ENCODE results near the gene HAPLN1.

The HAPLN1 gene

GRCh38 chr5:83641946-83642345, 78.7 kb downstream of the HAPLN1 start:
- DNase-seq = no peak

GRCh38 chr5:83639911-83640310, 80.7 kb downstream of the HAPLN1 start:
- no peak for DNase-seq

GRCh38 chr5:83636156-83636555, 84.5 kb downstream of the HAPLN1 start:
- peak; percentile 37 for DNase-seq

DNA sequence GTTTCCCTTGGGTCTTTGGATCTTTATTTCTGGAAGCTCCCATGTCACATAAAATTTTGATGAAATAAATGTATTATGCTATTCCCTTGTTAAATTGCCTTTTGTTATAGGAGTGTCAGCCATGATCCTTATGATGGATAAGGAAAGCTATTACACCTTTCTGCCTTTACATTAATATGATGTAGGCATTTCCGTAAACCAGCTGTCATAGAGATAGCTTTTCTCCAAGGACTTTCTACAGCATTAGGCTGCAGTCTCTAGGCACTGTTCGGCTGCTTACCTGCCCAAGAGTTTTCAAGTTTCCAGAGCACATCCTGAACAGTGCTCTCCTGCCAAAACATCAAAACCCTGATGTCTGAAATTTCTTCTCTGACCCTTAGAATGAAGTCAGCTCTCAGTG, 87.4 kb downstream of the HAPLN1 start:
- no peak for DNase-seq

GRCh38 chr5:83632874-83633273, 87.8 kb downstream of the HAPLN1 start:
- peak; percentile 34 for DNase-seq

GRCh38 chr5:83628360-83628759, 92.3 kb downstream of the HAPLN1 start:
- peak; percentile 3 for DNase-seq

DNA sequence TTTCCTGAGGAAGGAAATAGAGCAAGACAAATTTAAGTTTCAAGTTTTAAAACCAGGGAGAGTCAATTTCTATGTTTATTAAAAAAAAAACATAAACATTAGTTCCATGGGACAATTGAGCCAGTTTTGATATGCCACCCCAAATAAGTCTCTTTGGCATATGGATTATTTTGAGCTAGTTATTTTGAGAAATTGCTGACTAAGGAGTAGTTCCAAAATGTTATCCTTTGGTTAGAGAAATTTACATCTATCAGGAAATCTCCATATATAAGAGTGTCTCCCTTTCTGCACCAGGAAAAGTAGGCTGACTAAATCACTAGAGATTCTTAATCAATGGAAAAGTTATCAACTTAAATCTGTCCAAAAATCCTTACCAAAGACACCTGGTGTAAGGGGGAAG, 105.8 kb downstream of the HAPLN1 start:
- no peak for DNase-seq

- DNase-seq = peak; percentile 59
Measured at GRCh38 chr5:83608122-83608521, 112.5 kb downstream of the HAPLN1 start.

- no peak for DNase-seq
Measured at GRCh38 chr5:83595217-83595616, 125.4 kb downstream of the HAPLN1 start.

GRCh38 chr5:83590966-83591365, 129.7 kb downstream of the HAPLN1 start:
- DNase-seq = no peak

DNA sequence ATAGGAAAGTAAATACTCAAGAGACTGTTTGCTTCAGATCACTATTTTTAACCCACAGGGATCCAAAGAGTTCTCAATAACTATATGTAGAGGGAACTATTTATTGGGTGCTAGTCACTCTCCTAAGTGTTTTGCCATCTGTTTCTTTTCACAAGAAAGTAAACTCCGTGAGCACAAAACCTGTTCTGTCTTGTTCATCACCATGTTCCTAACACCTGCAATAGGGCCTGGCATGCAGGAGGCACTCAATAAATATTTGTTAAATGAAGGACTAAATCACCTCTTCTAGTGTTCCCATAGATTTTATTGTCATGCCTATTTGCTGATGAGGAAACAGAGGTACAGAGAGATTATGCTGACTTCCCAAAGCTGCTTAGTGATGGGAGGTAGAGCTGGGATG, 130.9 kb downstream of the HAPLN1 start:
- DNase-seq = no peak
